ENCODE measurements around the gene LPP. TPM values are rescaled to one million over a fixed set of nuclear protein-coding genes. Genes with fewer than 3 reads are reported as not detected.

Gene LPP
- total and polyA plus RNA-seq, 10 of the 15 experiments (the other 5 are each of a cell fraction or from before 2014, with no cell fraction given), result under 0.01 to 0.62 (median 0.03) TPM

DNA sequence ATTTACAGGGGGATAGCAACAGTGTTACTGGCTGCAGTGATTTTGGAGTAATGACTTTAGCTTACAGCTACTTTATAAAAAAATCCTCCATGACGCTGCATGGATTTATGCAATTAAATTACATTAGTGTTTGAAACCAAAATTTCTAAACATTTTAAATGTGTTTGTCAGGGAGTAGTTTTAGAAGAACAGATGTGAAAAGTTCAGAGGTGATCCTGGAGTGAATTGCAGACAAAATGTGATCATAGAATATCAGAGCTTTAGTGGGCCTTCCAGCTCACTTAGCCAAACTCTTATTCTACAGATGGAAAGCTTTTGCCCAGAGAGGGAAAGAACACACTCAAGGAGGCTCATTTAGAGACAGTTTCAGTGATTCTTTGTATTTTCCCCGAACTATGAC, 376.3 kb downstream of the LPP start:
- Histone ChIP-seq H3K36me3 (ENCODE audit: control insufficient read depth in 2 of 2, insufficient read depth in 2 of 2, low read length in 1 of 2) (no peaks in the 10 kb centered on the region), H3K4me2 (ENCODE audit: control insufficient read depth, insufficient read depth) (no peak overlapping the region), H3K27ac (ENCODE audit: control insufficient read depth, insufficient read depth) (no peak overlapping the region), H3K9me3 (replicated peaks; ENCODE audit: control insufficient read depth, insufficient read depth, low read length) (no peaks in the 10 kb centered on the region), H3K9ac (ENCODE audit: control insufficient read depth, insufficient read depth, low read length) (no peak overlapping the region), H3K79me2 (ENCODE audit: control insufficient read depth, insufficient read depth, low read length) (no peaks in the 10 kb centered on the region), H3K4me3 (no peak overlapping the region), H3K4me1 (ENCODE audit: control insufficient read depth, insufficient read depth, low read length) (no peaks in the 10 kb centered on the region), H4K20me1 (ENCODE audit: control insufficient read depth, insufficient read depth) (no peaks in the 10 kb centered on the region), H2AFZ (ENCODE audit: control insufficient read depth, low read depth, low read length) (no peak overlapping the region), H3K27me3 (replicated peaks in 1 of 2; ENCODE audit: control insufficient read depth in 2 of 2, insufficient read depth in 2 of 2, low read length in 1 of 2) (no peaks in the 10 kb centered on the region)
- TF ChIP-seq SMAD1 (IDR thresholded peaks at IDR 0.05; ENCODE audit: low read depth, partially characterized antibody) (no peak), RFX5 (IDR thresholded peaks at IDR 0.05; ENCODE audit: low read depth, low read length) (no peak), KAT2A (conservative IDR thresholded peaks at IDR 0.05; ENCODE audit: control insufficient read depth, low read depth, low read length) (no peak), SUPT20H (IDR thresholded peaks at IDR 0.05; ENCODE audit: borderline replicate concordance, control insufficient read depth, low read depth, low read length) (no peak)
- ATAC-seq (no peak), DNase-seq (ENCODE audit: low read depth, low spot score) (no peak), FAIRE-seq (no peak)
- RAD21 ChIA-PET (ENCODE audit: unreplicated experiment), result no interaction called here
- POLR2A ChIA-PET, result no interaction called here
- WGBS (ENCODE audit: insufficient coverage, insufficient replicate concordance, low lambda C conversion rate, missing lambda C conversion rate), result 9% methylated on average over 2 of the region's 2 CpGs
- BruUV-seq (replicated peaks), result no TSS peak
- CTCF ChIA-PET, result interaction anchor here (0.5 to 0.7 kb wide), 2 partner anchors 97 to 1427 kb away, joined by 3 read pairs; no protein-coding TSS in a partner anchor
- in situ Hi-C loops (cut with MboI) (no loop called here), intact Hi-C loops (cut with micrococcal nuclease; ENCODE audit: unreplicated experiment) (no loop called here)
- SMC1A ChIA-PET (ENCODE audit: uncharacterized antibody, unreplicated experiment), result interaction anchor here (0.8 to 1.0 kb wide), 3 partner anchors 347 to 784 kb away, joined by 3 read pairs; partner anchors contain the start of gene BCL6

DNA sequence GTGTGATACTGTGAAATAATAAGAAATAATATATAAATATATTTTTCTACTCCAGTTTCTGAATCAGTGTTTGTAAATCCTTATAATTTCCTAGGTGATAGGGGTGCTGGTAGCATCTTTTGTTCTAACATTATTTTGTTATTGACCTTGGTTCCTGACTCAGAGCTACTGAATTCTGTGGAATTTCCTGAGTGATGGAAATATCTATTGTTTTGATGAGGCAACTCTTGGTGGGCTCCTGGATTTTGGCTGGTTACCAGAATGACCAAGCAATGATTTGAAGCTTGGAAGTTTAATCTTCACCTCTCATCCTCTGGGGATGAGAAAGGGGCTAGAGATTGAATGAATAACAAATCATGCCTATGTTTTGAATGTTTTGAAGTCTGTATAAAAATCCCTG, 377.3 kb downstream of the LPP start:
- H3K27ac ChIP-seq (ENCODE audit: control insufficient read depth, insufficient read depth), result no peak overlapping the region
- FAIRE-seq (no peak), DNase-seq (ENCODE audit: low read depth, low spot score) (no peak), ATAC-seq (no peak)
- SMC1A ChIA-PET (ENCODE audit: uncharacterized antibody, unreplicated experiment), result interaction anchor here (0.7 to 1.0 kb wide), 3 partner anchors 348 to 785 kb away, joined by 3 read pairs; partner anchors contain the start of gene BCL6
- no peak overlapping the region for H3K4me2 ChIP-seq (ENCODE audit: control insufficient read depth, insufficient read depth)
- no peaks in the 10 kb centered on the region for H3K27me3 ChIP-seq (replicated peaks in 1 of 2; ENCODE audit: control insufficient read depth in 2 of 2, insufficient read depth in 2 of 2, low read length in 1 of 2)
- in situ Hi-C loops (cut with MboI) (no loop called here), intact Hi-C loops (cut with micrococcal nuclease; ENCODE audit: unreplicated experiment) (no loop called here)
- H3K9ac ChIP-seq (ENCODE audit: control insufficient read depth, insufficient read depth, low read length), result no peak overlapping the region
- POLR2A ChIA-PET, result no interaction called here
- CTCF ChIA-PET, result no interaction called here
- no peaks in the 10 kb centered on the region for H3K9me3 ChIP-seq (replicated peaks; ENCODE audit: control insufficient read depth, insufficient read depth, low read length)
- no peaks in the 10 kb centered on the region for H4K20me1 ChIP-seq (ENCODE audit: control insufficient read depth, insufficient read depth)
- H3K36me3 ChIP-seq (ENCODE audit: control insufficient read depth in 2 of 2, insufficient read depth in 2 of 2, low read length in 1 of 2), result no peaks in the 10 kb centered on the region
- RAD21 ChIA-PET (ENCODE audit: unreplicated experiment), result no interaction called here
- no peaks in the 10 kb centered on the region for H3K79me2 ChIP-seq (ENCODE audit: control insufficient read depth, insufficient read depth, low read length)
- no peak overlapping the region for H3K4me3 ChIP-seq
- no TSS peak for BruUV-seq (replicated peaks)
- no peak overlapping the region for H2AFZ ChIP-seq (ENCODE audit: control insufficient read depth, low read depth, low read length)
- H3K4me1 ChIP-seq (ENCODE audit: control insufficient read depth, insufficient read depth, low read length), result no peaks in the 10 kb centered on the region
- TF ChIP-seq, protein P1, sequence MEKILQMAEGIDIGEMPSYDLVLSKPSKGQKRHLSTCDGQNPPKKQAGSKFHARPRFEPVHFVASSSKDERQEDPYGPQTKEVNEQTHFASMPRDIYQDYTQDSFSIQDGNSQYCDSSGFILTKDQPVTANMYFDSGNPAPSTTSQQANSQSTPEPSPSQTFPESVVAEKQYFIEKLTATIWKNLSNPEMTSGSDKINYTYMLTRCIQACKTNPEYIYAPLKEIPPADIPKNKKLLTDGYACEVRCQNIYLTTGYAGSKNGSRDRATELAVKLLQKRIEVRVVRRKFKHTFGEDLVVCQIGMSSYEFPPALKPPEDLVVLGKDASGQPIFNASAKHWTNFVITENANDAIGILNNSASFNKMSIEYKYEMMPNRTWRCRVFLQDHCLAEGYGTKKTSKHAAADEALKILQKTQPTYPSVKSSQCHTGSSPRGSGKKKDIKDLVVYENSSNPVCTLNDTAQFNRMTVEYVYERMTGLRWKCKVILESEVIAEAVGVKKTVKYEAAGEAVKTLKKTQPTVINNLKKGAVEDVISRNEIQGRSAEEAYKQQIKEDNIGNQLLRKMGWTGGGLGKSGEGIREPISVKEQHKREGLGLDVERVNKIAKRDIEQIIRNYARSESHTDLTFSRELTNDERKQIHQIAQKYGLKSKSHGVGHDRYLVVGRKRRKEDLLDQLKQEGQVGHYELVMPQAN (conservative IDR thresholded peaks at IDR 0.05), result no peak
- TF ChIP-seq, protein P2, sequence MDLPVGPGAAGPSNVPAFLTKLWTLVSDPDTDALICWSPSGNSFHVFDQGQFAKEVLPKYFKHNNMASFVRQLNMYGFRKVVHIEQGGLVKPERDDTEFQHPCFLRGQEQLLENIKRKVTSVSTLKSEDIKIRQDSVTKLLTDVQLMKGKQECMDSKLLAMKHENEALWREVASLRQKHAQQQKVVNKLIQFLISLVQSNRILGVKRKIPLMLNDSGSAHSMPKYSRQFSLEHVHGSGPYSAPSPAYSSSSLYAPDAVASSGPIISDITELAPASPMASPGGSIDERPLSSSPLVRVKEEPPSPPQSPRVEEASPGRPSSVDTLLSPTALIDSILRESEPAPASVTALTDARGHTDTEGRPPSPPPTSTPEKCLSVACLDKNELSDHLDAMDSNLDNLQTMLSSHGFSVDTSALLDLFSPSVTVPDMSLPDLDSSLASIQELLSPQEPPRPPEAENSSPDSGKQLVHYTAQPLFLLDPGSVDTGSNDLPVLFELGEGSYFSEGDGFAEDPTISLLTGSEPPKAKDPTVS (IDR thresholded peaks at IDR 0.05; ENCODE audit: low read depth, low read length), result no peak
- TF ChIP-seq YBX1 (IDR thresholded peaks at IDR 0.05), result no peak
- TF ChIP-seq, protein P3, sequence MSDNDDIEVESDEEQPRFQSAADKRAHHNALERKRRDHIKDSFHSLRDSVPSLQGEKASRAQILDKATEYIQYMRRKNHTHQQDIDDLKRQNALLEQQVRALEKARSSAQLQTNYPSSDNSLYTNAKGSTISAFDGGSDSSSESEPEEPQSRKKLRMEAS (IDR thresholded peaks at IDR 0.05; ENCODE audit: low read depth, low read length), result no peak
- TF ChIP-seq ZZZ3 (IDR thresholded peaks at IDR 0.05; ENCODE audit: control insufficient read depth, insufficient read length, low read depth), result no peak
- no peak for TF ChIP-seq NBN (IDR thresholded peaks at IDR 0.05)
- no peak for TF ChIP-seq ZNF207 (IDR thresholded peaks at IDR 0.05; ENCODE audit: borderline replicate concordance)
- TF ChIP-seq NR2F1 (conservative IDR thresholded peaks at IDR 0.05), result no peak
- no peak for TF ChIP-seq LARP7 (IDR thresholded peaks at IDR 0.05)
- TF ChIP-seq, protein P4, sequence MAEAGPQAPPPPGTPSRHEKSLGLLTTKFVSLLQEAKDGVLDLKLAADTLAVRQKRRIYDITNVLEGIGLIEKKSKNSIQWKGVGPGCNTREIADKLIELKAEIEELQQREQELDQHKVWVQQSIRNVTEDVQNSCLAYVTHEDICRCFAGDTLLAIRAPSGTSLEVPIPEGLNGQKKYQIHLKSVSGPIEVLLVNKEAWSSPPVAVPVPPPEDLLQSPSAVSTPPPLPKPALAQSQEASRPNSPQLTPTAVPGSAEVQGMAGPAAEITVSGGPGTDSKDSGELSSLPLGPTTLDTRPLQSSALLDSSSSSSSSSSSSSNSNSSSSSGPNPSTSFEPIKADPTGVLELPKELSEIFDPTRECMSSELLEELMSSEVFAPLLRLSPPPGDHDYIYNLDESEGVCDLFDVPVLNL (IDR thresholded peaks at IDR 0.05; ENCODE audit: low read depth, low read length), result no peak
- TF ChIP-seq PML (IDR thresholded peaks at IDR 0.05; ENCODE audit: low read length), result no peak
- no peak for TF ChIP-seq SMC3 (IDR thresholded peaks at IDR 0.05; ENCODE audit: borderline replicate concordance, low read length)

All from GM12878 (cell line).